HEK293T (cell line): ENCODE data around the gene IL12A.

Source experiments
- CTCF ChIA-PET: fragments of 350-600 bp; formaldehyde crosslinking; extraction: SDS; loops from one replicate; lab custom pipeline; 2021; ENCODE audit warnings: antibody characterized with exemption, inconsistent platforms; lab: Yijun Ruan, JAX
- POLR2A ChIA-PET: fragments of 350-600 bp; formaldehyde crosslinking; extraction: SDS; loops from one replicate; lab custom pipeline; 2020; ENCODE audit warnings: antibody characterized with exemption, inconsistent platforms; lab: Yijun Ruan, JAX
- DNase-seq: peaks from one replicate; pipeline ENCODE4 v3.0.0; 2012; ENCODE audit warnings: mixed read lengths; ENCODE audit errors: extremely low spot score
- ARNT ChIP-seq: fragments of 450-650 bp; IDR thresholded peaks from 2 replicates; pipeline ENCODE4 v1.6.1; 2017; ENCODE audit warnings: mild to moderate bottlenecking
- BHLHE40 ChIP-seq: fragments of 450-650 bp; IDR thresholded peaks from 2 replicates; pipeline ENCODE4 v1.6.1; 2016; ENCODE audit warnings: mild to moderate bottlenecking, moderate library complexity, borderline replicate concordance
- CTBP1 ChIP-seq: fragments of 450-650 bp; IDR thresholded peaks from 2 replicates; pipeline ENCODE4 v1.6.1; 2016; ENCODE audit warnings: borderline replicate concordance
- ELF4 ChIP-seq: fragments of 450-650 bp; IDR thresholded peaks from 2 replicates; pipeline ENCODE4 v1.6.1; 2017; ENCODE audit warnings: antibody characterized with exemption
- FOXA1 ChIP-seq: fragments of 450-650 bp; IDR thresholded peaks from 2 replicates; pipeline ENCODE4 v1.6.1; 2016; ENCODE audit warnings: mild to moderate bottlenecking
- FOXK2 ChIP-seq: fragments of 450-650 bp; IDR thresholded peaks from 2 replicates; pipeline ENCODE4 v1.6.1; 2016; ENCODE audit warnings: mild to moderate bottlenecking
- FOXM1 ChIP-seq: fragments of 450-650 bp; IDR thresholded peaks from 2 replicates; pipeline ENCODE4 v1.6.1; 2017; ENCODE audit warnings: mild to moderate bottlenecking, borderline replicate concordance
- HDGF ChIP-seq: fragments of 450-650 bp; IDR thresholded peaks from 2 replicates; pipeline ENCODE4 v1.6.1; 2017; ENCODE audit warnings: antibody characterized with exemption, borderline replicate concordance
- L3MBTL2 ChIP-seq: fragments of 450-650 bp; conservative IDR thresholded peaks from 2 replicates; pipeline ENCODE4 v1.6.1; 2016; ENCODE audit warnings: mild to moderate bottlenecking
- LEF1 ChIP-seq: fragments of 450-650 bp; IDR thresholded peaks from 2 replicates; pipeline ENCODE4 v1.6.1; 2017; ENCODE audit warnings: mild to moderate bottlenecking, borderline replicate concordance
- NFRKB ChIP-seq: fragments of 450-650 bp; IDR thresholded peaks from 2 replicates; pipeline ENCODE4 v1.6.1; 2016; ENCODE audit warnings: mild to moderate bottlenecking, moderate library complexity
- PKNOX1 ChIP-seq: fragments of 450-650 bp; IDR thresholded peaks from 2 replicates; pipeline ENCODE4 v1.6.1; 2016
- SP1 ChIP-seq: fragments of 450-650 bp; IDR thresholded peaks from 2 replicates; pipeline ENCODE4 v1.6.1; 2017
- SUZ12 ChIP-seq: fragments of 450-650 bp; IDR thresholded peaks from 2 replicates; pipeline ENCODE4 v1.6.1; 2016; ENCODE audit warnings: mild to moderate bottlenecking
- TARDBP ChIP-seq: fragments of 450-650 bp; IDR thresholded peaks from 2 replicates; pipeline ENCODE4 v1.6.1; 2016
- ZNF384 ChIP-seq: fragments of 450-650 bp; IDR thresholded peaks from 2 replicates; pipeline ENCODE4 v1.6.1; 2016

Gene IL12A

DNA sequence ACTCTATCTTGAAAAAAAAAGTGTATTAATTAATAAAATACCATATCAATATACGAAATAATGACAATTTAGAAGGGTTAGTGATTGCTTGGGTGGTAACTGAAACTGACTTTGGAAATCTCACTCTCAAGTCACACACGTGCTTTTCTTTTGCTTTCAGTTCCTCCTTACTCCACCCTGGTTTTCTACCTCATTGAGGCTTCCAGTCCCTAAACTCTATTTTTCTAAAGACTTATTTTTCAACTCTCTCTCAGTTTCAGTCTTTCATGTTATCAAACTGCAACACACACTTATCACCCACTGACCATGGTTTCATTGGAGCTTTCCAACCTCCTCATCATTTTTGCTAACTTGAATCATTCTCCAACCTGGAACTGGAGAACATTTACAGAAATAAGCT lies 23.5 kb downstream of the IL12A start:
- DNase-seq: no peak
- POLR2A ChIA-PET: no interaction called here
- TF ChIP-seq BHLHE40 (no peak), FOXM1 (no peak), LEF1 (no peak), HDGF (no peak), TARDBP (no peak), PKNOX1 (no peak), NFRKB (no peak), SUZ12 (no peak), CTBP1 (no peak), SP1 (no peak), L3MBTL2 (no peak), ARNT (no peak), FOXK2 (no peak), ZNF384 (no peak), FOXA1 (no peak), ELF4 (no peak)
- CTCF ChIA-PET: no interaction called here

- POLR2A ChIA-PET: no interaction called here
- no peak for TF ChIP-seq ZNF384
- 0 out of 2 replicates have a peak, but pooled peaks have one; percentile 8 for TF ChIP-seq PKNOX1
- DNase-seq: no peak
- CTCF ChIA-PET: no interaction called here
Observed at GRCh38 chr3:160016972-160017371, 28.3 kb downstream of the IL12A start.

DNA sequence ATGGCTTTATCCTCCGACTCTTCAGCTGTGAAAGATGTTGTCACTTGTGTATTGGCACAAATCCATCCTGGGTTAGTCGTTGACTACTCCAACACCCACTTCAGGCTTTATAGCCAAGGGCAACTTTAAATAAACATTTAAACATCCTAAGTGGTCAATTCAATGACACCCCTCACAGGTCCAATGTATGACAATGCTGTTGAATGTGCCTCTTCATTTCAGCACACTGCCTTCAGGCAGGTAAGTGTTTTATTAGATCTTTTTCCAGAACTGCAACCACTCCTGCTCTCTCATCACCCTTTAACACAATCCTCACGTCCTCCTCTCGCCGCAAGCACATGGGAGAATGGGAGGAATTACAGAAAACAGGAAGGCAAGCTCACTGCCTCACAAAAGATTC lies 30.3 kb downstream of the IL12A start:
- CTCF ChIA-PET: no interaction called here
- POLR2A ChIA-PET: no interaction called here

GRCh38 chr3:160020057-160020711 lies 31.5 kb downstream of the IL12A start:
- no peak for DNase-seq
- POLR2A ChIA-PET: no interaction called here
- TF ChIP-seq L3MBTL2: no peak
- no peak for TF ChIP-seq TARDBP
- no peak for TF ChIP-seq PKNOX1
- TF ChIP-seq FOXM1: no peak
- no peak for TF ChIP-seq LEF1
- TF ChIP-seq FOXA1: no peak
- TF ChIP-seq ELF4: no peak
- TF ChIP-seq NFRKB: no peak
- TF ChIP-seq HDGF: no peak
- no peak for TF ChIP-seq FOXK2
- TF ChIP-seq ARNT: no peak
- TF ChIP-seq SUZ12: no peak
- TF ChIP-seq CTBP1: no peak
- TF ChIP-seq BHLHE40: no peak
- TF ChIP-seq ZNF384: no peak
- no peak for TF ChIP-seq SP1
- CTCF ChIA-PET: interaction anchor here (0.6 kb wide), 1 partner anchor 283 kb away, joined by 3 read pairs; no protein-coding TSS in a partner anchor

More for the DNA sequence above, 30.3 kb downstream of the IL12A start:
- TF ChIP-seq HDGF: no peak
- no peak for TF ChIP-seq ELF4
- no peak for TF ChIP-seq CTBP1
- no peak for TF ChIP-seq NFRKB
- TF ChIP-seq PKNOX1: no peak
- TF ChIP-seq FOXA1: no peak
- no peak for TF ChIP-seq SP1
- TF ChIP-seq FOXK2: no peak
- TF ChIP-seq L3MBTL2: no peak
- TF ChIP-seq LEF1: no peak
- TF ChIP-seq ARNT: no peak
- TF ChIP-seq BHLHE40: no peak
- no peak for TF ChIP-seq ZNF384
- TF ChIP-seq FOXM1: no peak
- no peak for DNase-seq

DNA sequence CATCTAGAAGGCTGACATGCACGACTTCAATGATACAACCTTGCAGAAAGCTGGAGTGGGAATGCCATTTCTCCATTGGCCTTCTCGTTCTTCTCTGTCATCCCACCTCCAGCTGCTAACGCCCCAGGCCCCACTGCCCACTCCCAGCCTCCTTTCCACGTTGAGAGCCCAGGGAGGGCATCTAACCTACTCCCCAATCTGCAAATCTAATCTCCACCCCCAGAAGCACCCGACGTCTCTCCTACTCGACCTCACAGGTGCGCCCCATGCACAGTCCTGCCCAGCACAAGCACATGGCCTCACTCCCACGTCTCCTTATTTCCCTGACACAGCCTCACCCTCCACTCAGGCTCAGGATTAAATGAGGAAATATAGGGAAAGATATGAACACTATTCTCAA lies 33.4 kb downstream of the IL12A start:
- TF ChIP-seq HDGF (no peak), BHLHE40 (no peak), LEF1 (no peak), FOXM1 (no peak), ZNF384 (no peak), CTBP1 (no peak), TARDBP (no peak), SP1 (no peak), FOXA1 (no peak), L3MBTL2 (no peak), ARNT (no peak)
- POLR2A ChIA-PET: no interaction called here
- CTCF ChIA-PET: no interaction called here
- no peak for DNase-seq

DNA sequence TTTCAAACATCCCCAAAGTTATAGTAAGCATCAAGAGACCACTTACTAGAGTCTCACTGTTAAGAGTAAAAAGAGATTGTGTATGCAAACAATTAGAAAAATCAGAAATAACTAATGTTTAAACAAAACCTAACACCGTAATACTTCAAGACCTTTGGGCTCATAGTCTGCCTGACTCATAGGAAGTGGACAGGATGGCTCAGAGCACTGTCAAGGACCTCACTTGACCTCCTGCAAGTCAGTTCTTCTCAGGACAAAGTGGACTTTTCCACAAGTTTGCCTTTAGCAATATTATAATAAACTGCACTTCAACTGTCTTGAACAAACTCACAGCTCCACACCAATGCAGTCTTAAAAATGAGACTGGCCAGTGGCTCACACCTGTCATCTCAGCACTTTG lies 34.8 kb downstream of the IL12A start:
- TF ChIP-seq HDGF (no peak), PKNOX1 (no peak), SP1 (no peak), NFRKB (no peak), SUZ12 (no peak), FOXA1 (no peak), ZNF384 (no peak), FOXM1 (no peak), ARNT (no peak), CTBP1 (no peak), FOXK2 (no peak), L3MBTL2 (no peak), BHLHE40 (no peak), LEF1 (no peak), TARDBP (no peak), ELF4 (no peak)
- ChIA-PET CTCF (no interaction called here), POLR2A (no interaction called here)
- DNase-seq: no peak
